ENCODE results near the gene SYNGR1. TPM values are rescaled to one million over a fixed set of nuclear protein-coding genes. Genes with fewer than 3 reads are reported as not detected.

The SYNGR1 gene
- total RNA-seq, 1 experiment from 2014 or later: 17.8 TPM

DNA sequence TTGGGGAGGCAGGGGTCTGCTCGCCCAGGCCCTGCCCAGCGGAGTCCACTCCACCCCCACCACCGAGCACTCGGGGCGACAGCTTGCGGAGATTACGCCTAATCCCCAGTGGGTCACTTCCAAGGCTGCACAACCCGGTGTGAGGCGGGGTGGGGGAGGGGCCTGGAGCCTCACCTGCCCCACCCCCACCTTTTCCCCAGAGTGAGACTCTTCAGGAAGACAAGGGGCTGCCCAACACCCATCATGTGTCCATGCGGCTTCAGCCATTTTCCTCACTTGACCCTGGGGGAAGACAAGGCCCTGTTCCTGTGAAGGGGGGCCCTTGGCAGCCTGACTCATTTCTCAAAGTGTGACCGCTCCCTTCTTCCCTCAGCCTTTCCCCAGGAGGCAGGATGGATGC lies 12.5 kb downstream of the SYNGR1 start:
- intact Hi-C loops (cut with micrococcal nuclease; ENCODE audit: unreplicated experiment): no loop called here
- POLR2A ChIA-PET: no interaction called here
- Histone ChIP-seq H3K9me3 (ENCODE audit: control insufficient read depth, insufficient read depth, low read depth, low read length) (no peaks in the 10 kb centered on the region), H3K27me3 (ENCODE audit: control insufficient read depth, insufficient read depth, low read length) (no peaks in the 10 kb centered on the region), H3K4me3 (ENCODE audit: low read depth in 2 of 2, low read length in 2 of 2) (no peak overlapping the region), H3K27ac (ENCODE audit: low read length) (no peak overlapping the region), H3K36me3 (ENCODE audit: control insufficient read depth, insufficient read depth, low read length) (no peaks in the 10 kb centered on the region), H3K4me1 (ENCODE audit: control insufficient read depth, insufficient read depth, low read length) (peaks cover 21% of the 10 kb centered on the region)
- in situ Hi-C loops (cut with HindIII; ENCODE audit: low pct_unique_long_range_greater_than_20kb, low sequenced_read_pairs): no loop called here
- DNase-seq (ENCODE audit: low read depth, low spot score) (no peak), ATAC-seq (no peak)
- CTCF ChIA-PET: interaction anchor here (0.7 kb wide), 1 partner anchor 16 kb away, joined by 3 read pairs; no protein-coding TSS in a partner anchor
- no TSS peak for BruUV-seq (replicated peaks)
- no peak for TF ChIP-seq CTCF (IDR thresholded peaks at IDR 0.05)

DNA sequence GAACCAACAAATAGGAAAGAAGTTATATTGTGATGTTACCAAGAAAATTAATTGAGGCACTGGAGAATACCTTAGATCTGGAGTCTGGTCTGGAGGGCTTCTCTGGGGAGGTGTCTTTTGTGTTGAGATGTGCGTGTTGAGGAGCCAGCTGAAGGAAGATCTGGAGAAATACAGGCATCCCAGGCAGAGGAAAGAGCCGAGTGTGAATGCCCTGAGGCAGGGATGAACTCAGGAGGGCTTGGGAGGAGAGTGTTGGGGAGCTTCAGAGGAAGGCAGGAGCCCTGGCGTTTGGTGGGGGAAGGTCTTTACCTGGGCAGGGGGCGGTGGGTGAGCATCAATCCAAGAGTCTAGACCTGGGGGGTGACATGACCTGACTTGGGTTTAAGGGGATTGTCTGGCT lies 13.1 kb downstream of the SYNGR1 start:
- intact Hi-C loops (cut with micrococcal nuclease; ENCODE audit: unreplicated experiment): no loop called here
- POLR2A ChIA-PET: no interaction called here

More for the DNA sequence above, 13.1 kb downstream of the SYNGR1 start:
- TF ChIP-seq REST (IDR thresholded peaks at IDR 0.05; ENCODE audit: insufficient read depth in 1 of 2, low read depth in 2 of 2, low read length in 1 of 2) (no peak), SIN3A (IDR thresholded peaks at IDR 0.05; ENCODE audit: borderline replicate concordance, insufficient read depth, low read depth, low read length) (no peak), POLR2AphosphoS5 (IDR thresholded peaks at IDR 0.05; ENCODE audit: low read depth, low read length) (no peak), CTCF (IDR thresholded peaks at IDR 0.05) (no peak), TCF7L2 (IDR thresholded peaks at IDR 0.05; ENCODE audit: low read depth, low read length) (no peak)
- ATAC-seq: no peak
- Histone ChIP-seq H3K27ac (ENCODE audit: low read length) (no peak overlapping the region), H3K36me3 (ENCODE audit: control insufficient read depth, insufficient read depth, low read length) (no peaks in the 10 kb centered on the region), H3K9me3 (ENCODE audit: control insufficient read depth, insufficient read depth, low read depth, low read length) (no peaks in the 10 kb centered on the region), H3K4me3 (ENCODE audit: low read depth in 2 of 2, low read length in 2 of 2) (no peak overlapping the region), H3K27me3 (ENCODE audit: control insufficient read depth, insufficient read depth, low read length) (no peaks in the 10 kb centered on the region), H3K4me1 (ENCODE audit: control insufficient read depth, insufficient read depth, low read length) (peaks cover 21% of the 10 kb centered on the region)
- BruUV-seq (replicated peaks): no TSS peak
- no peak for DNase-seq (ENCODE audit: low read depth, low spot score)
- in situ Hi-C loops (cut with HindIII; ENCODE audit: low pct_unique_long_range_greater_than_20kb, low sequenced_read_pairs): no loop called here
- CTCF ChIA-PET: interaction anchor here (0.6 to 0.7 kb wide), 2 partner anchors 15 to 99 kb away, joined by 3 to 5 read pairs; no protein-coding TSS in a partner anchor
